H1 (cell line): ENCODE results near the gene ZNF831. TPM values are rescaled to one million over a fixed set of nuclear protein-coding genes. Genes with fewer than 3 reads are reported as not detected.

Source experiments
- CTBP2 ChIP-seq: IDR thresholded peaks from 2 replicates; pipeline ENCODE4 v1.7.0; 2011; ENCODE audit warnings: borderline replicate concordance, mild to moderate bottlenecking, moderate library complexity, mixed read lengths, low read length; ENCODE audit not compliant: insufficient read depth, insufficient read length
- polyA plus RNA-seq, 7 experiments: library from polyadenylated mRNA; depleted of rRNA in 3 of 7; stranded (reverse) in 5 of 7; unstranded in 2 of 7; fragments of >200 nt in 5 of 7; fragments of 200-250 nt in 2 of 7; gene quantifications; 1 replicate in 5 of 7; 2 replicates in 1 of 7; 4 replicates in 1 of 7; pipeline versions ENCODE4 v1.2.1 to v1.2.3, GENCODE V29; 2011 to 2013; ENCODE audit warnings: missing spikeins in 2 of 7, mixed read lengths in 2 of 7
- total RNA-seq: library from RNA; stranded (reverse); fragmentation: NEBNext Ultra II Directional; extraction: Animal tissue kit (Norgen Biotek cat#: 25700); gene quantifications from 2 replicates; pipeline ENCODE4 v1.2.1, GENCODE V29; 2021
- TF ChIP-seq, protein P1 (sequence below): fragments of 300-600 bp; sonication (generic); IDR thresholded peaks from 2 replicates; pipeline ENCODE4 v1.7.1; 2012; ENCODE audit warnings: low read length, moderate library complexity, mild to moderate bottlenecking, inconsistent platforms; ENCODE audit not compliant: insufficient replicate concordance

ZNF831 gene
- total and polyA plus RNA-seq, 2 of the 8 experiments (the other 6 are each of a cell fraction or from before 2014, with no cell fraction given) = not detected

DNA sequence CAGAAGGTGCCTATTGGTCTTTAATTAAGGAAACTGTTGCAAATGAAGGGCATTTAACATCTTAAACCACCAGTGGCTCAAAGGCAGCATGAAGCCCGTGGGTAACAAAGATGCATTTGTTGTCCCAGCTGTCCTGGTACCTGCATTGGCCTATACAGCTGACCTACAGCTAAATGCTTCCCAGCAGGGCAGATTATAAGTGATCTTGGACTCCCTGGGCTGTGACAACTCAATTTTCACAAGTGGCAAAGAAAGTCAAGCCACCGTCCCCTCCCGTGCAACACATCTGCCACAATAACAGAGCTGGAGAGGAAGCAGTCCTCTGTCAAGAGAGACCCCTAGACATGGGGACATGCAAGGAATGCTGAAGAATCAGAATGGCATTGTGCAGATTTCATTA is 105.2 kb downstream of the ZNF831 start (continued):
- TF ChIP-seq, protein P1, sequence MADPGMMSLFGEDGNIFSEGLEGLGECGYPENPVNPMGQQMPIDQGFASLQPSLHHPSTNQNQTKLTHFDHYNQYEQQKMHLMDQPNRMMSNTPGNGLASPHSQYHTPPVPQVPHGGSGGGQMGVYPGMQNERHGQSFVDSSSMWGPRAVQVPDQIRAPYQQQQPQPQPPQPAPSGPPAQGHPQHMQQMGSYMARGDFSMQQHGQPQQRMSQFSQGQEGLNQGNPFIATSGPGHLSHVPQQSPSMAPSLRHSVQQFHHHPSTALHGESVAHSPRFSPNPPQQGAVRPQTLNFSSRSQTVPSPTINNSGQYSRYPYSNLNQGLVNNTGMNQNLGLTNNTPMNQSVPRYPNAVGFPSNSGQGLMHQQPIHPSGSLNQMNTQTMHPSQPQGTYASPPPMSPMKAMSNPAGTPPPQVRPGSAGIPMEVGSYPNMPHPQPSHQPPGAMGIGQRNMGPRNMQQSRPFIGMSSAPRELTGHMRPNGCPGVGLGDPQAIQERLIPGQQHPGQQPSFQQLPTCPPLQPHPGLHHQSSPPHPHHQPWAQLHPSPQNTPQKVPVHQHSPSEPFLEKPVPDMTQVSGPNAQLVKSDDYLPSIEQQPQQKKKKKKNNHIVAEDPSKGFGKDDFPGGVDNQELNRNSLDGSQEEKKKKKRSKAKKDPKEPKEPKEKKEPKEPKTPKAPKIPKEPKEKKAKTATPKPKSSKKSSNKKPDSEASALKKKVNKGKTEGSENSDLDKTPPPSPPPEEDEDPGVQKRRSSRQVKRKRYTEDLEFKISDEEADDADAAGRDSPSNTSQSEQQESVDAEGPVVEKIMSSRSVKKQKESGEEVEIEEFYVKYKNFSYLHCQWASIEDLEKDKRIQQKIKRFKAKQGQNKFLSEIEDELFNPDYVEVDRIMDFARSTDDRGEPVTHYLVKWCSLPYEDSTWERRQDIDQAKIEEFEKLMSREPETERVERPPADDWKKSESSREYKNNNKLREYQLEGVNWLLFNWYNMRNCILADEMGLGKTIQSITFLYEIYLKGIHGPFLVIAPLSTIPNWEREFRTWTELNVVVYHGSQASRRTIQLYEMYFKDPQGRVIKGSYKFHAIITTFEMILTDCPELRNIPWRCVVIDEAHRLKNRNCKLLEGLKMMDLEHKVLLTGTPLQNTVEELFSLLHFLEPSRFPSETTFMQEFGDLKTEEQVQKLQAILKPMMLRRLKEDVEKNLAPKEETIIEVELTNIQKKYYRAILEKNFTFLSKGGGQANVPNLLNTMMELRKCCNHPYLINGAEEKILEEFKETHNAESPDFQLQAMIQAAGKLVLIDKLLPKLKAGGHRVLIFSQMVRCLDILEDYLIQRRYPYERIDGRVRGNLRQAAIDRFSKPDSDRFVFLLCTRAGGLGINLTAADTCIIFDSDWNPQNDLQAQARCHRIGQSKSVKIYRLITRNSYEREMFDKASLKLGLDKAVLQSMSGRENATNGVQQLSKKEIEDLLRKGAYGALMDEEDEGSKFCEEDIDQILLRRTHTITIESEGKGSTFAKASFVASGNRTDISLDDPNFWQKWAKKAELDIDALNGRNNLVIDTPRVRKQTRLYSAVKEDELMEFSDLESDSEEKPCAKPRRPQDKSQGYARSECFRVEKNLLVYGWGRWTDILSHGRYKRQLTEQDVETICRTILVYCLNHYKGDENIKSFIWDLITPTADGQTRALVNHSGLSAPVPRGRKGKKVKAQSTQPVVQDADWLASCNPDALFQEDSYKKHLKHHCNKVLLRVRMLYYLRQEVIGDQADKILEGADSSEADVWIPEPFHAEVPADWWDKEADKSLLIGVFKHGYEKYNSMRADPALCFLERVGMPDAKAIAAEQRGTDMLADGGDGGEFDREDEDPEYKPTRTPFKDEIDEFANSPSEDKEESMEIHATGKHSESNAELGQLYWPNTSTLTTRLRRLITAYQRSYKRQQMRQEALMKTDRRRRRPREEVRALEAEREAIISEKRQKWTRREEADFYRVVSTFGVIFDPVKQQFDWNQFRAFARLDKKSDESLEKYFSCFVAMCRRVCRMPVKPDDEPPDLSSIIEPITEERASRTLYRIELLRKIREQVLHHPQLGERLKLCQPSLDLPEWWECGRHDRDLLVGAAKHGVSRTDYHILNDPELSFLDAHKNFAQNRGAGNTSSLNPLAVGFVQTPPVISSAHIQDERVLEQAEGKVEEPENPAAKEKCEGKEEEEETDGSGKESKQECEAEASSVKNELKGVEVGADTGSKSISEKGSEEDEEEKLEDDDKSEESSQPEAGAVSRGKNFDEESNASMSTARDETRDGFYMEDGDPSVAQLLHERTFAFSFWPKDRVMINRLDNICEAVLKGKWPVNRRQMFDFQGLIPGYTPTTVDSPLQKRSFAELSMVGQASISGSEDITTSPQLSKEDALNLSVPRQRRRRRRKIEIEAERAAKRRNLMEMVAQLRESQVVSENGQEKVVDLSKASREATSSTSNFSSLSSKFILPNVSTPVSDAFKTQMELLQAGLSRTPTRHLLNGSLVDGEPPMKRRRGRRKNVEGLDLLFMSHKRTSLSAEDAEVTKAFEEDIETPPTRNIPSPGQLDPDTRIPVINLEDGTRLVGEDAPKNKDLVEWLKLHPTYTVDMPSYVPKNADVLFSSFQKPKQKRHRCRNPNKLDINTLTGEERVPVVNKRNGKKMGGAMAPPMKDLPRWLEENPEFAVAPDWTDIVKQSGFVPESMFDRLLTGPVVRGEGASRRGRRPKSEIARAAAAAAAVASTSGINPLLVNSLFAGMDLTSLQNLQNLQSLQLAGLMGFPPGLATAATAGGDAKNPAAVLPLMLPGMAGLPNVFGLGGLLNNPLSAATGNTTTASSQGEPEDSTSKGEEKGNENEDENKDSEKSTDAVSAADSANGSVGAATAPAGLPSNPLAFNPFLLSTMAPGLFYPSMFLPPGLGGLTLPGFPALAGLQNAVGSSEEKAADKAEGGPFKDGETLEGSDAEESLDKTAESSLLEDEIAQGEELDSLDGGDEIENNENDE = peak; percentile 38
- TF ChIP-seq CTBP2 = peak; percentile 57
